Liver (tissue), 9 donors: ENCODE results near the gene PCDH9. TPM values are rescaled to one million over a fixed set of nuclear protein-coding genes. Genes with fewer than 3 reads are reported as not detected.

Experiments
- DNase-seq: peaks from one replicate; pipeline ENCODE4 v3.0.0-alpha.2; 2017; ENCODE audit warnings: low spot score
- H3K27ac ChIP-seq, 2 donors: one replicate each; pipeline ENCODE4 v1.7.0; 2013; ENCODE audit warnings: inconsistent platforms in 2 of 2, low read length in 2 of 2, control low read depth in 1 of 2, low read depth in 1 of 2, mild to moderate bottlenecking in 1 of 2
- H3K27me3 ChIP-seq, 4 donors: one replicate each; pipeline versions ENCODE4 v1.6.1 to v1.7.0; 2013; ENCODE audit warnings: low read length in 3 of 4, inconsistent platforms in 1 of 4, mild to moderate bottlenecking in 1 of 4, moderate library complexity in 1 of 4; ENCODE audit not compliant: control insufficient read depth in 4 of 4, insufficient read depth in 4 of 4
- H3K36me3 ChIP-seq, 4 donors: one replicate each; pipeline versions ENCODE4 v1.6.1 to v1.7.0; 2013; ENCODE audit warnings: low read length in 3 of 4, mild to moderate bottlenecking in 3 of 4, low read depth in 1 of 4, moderate library complexity in 1 of 4; ENCODE audit not compliant: control insufficient read depth in 4 of 4, insufficient read depth in 3 of 4
- H3K4me1 ChIP-seq, 4 donors: one replicate each; pipeline versions ENCODE4 v1.6.1 to v1.7.0; 2013; ENCODE audit warnings: low read length in 3 of 4, mild to moderate bottlenecking in 3 of 4, moderate library complexity in 1 of 4; ENCODE audit not compliant: control insufficient read depth in 4 of 4, insufficient read depth in 4 of 4
- H3K4me3 ChIP-seq, 3 donors: one replicate each; pipeline versions ENCODE4 v1.6.1 to v1.7.0; 2013; ENCODE audit warnings: low read length in 3 of 3, control low read depth in 1 of 3, low read depth in 1 of 3, mild to moderate bottlenecking in 1 of 3
- H3K9ac ChIP-seq, 2 donors: one replicate each; pipeline ENCODE4 v1.7.0; 2013; ENCODE audit warnings: low read length in 2 of 2, mild to moderate bottlenecking in 2 of 2, moderate library complexity in 2 of 2, control low read depth in 1 of 2, low read depth in 1 of 2
- H3K9me3 ChIP-seq, 4 donors: one replicate each; pipeline versions ENCODE4 v1.6.1 to v1.7.0; 2013; ENCODE audit warnings: low read length in 3 of 4; ENCODE audit not compliant: control insufficient read depth in 4 of 4
- ATF3 ChIP-seq: IDR thresholded peaks from 2 replicates; pipeline ENCODE4 v1.6.1; 2016; ENCODE audit warnings: antibody characterized with exemption
- EGR1 ChIP-seq, 2 donors: IDR thresholded peaks; 2 replicates each; pipeline ENCODE4 v1.6.1; 2016 to 2018; ENCODE audit warnings: antibody characterized with exemption in 2 of 2, low read depth in 2 of 2
- FOXA1 ChIP-seq: IDR thresholded peaks from 2 replicates; pipeline ENCODE4 v1.6.1; 2016; ENCODE audit warnings: antibody characterized with exemption
- FOXA2 ChIP-seq: IDR thresholded peaks from 2 replicates; pipeline ENCODE4 v1.6.1; 2016; ENCODE audit warnings: antibody characterized with exemption
- GABPA ChIP-seq, 2 donors: IDR thresholded peaks in 1 of 2; conservative IDR thresholded peaks in 1 of 2; 2 replicates each; pipeline ENCODE4 v1.6.1; 2016; ENCODE audit warnings: antibody characterized with exemption in 2 of 2, mild to moderate bottlenecking in 1 of 2, moderate library complexity in 1 of 2
- HNF4A ChIP-seq, 2 donors: conservative IDR thresholded peaks; 2 replicates each; pipeline ENCODE4 v1.6.1; 2016; ENCODE audit warnings: antibody characterized with exemption in 2 of 2, mild to moderate bottlenecking in 2 of 2
- HNF4G ChIP-seq: IDR thresholded peaks from 2 replicates; pipeline ENCODE4 v1.6.1; 2016; ENCODE audit warnings: antibody characterized with exemption
- JUND ChIP-seq, 2 donors: IDR thresholded peaks; 2 replicates each; pipeline ENCODE4 v1.6.1; 2016; ENCODE audit warnings: antibody characterized with exemption in 2 of 2
- MAX ChIP-seq: IDR thresholded peaks from 2 replicates; pipeline ENCODE4 v1.6.1; 2016; ENCODE audit warnings: antibody characterized with exemption
- NR2F2 ChIP-seq: IDR thresholded peaks from 2 replicates; pipeline ENCODE4 v1.6.1; 2016; ENCODE audit warnings: antibody characterized with exemption
- RAD21 ChIP-seq, 2 donors: IDR thresholded peaks; 2 replicates each; pipeline ENCODE4 v1.6.1; 2016; ENCODE audit warnings: antibody characterized with exemption in 2 of 2, mild to moderate bottlenecking in 2 of 2
- REST ChIP-seq: IDR thresholded peaks from 2 replicates; pipeline ENCODE4 v1.6.1; 2016; ENCODE audit warnings: antibody characterized with exemption, mild to moderate bottlenecking
- RXRA ChIP-seq, 2 donors: IDR thresholded peaks; 2 replicates each; pipeline ENCODE4 v1.6.1; 2017 to 2018; ENCODE audit warnings: antibody characterized with exemption in 2 of 2, mild to moderate bottlenecking in 1 of 2
- SP1 ChIP-seq: IDR thresholded peaks from 2 replicates; pipeline ENCODE4 v1.6.1; 2018; ENCODE audit warnings: antibody characterized with exemption, mild to moderate bottlenecking
- TAF1 ChIP-seq: conservative IDR thresholded peaks from 2 replicates; pipeline ENCODE4 v1.6.1; 2016; ENCODE audit warnings: antibody characterized with exemption, mild to moderate bottlenecking
- YY1 ChIP-seq: IDR thresholded peaks from 2 replicates; pipeline ENCODE4 v1.6.1; 2016; ENCODE audit warnings: antibody characterized with exemption, mild to moderate bottlenecking
- ZBTB33 ChIP-seq: IDR thresholded peaks from 2 replicates; pipeline ENCODE4 v1.6.1; 2016; ENCODE audit warnings: antibody characterized with exemption
- WGBS: extraction: QIAGEN DNeasy Blood & Tissue Kit; methylation state at CpG from one replicate; pipeline ENCODE4 v1.1.7; 2013; 5-methylcytosine and 5-hydroxymethylcytosine counted together
- polyA plus RNA-seq, 2 donors: library from polyadenylated mRNA; stranded (reverse) in 1 of 2; unstranded in 1 of 2; fragments of 200-250 nt in 1 of 2; fragments of >200 nt in 1 of 2; fragmentation: Nextera tagmentation in 1 of 2; extraction: Ambion mirVana in 1 of 2; gene quantifications; one replicate each; pipeline versions ENCODE4 v1.2.1 to v1.2.3, GENCODE V29; 2013 to 2015
- total RNA-seq, 2 donors: library from RNA; depleted of rRNA; stranded (reverse); fragments of >200 nt; gene quantifications; one replicate each; pipeline ENCODE4 v1.2.3, GENCODE V29; 2014
- TF ChIP-seq, protein P1 (sequence below): fragments of 150-350 bp; IDR thresholded peaks from 2 replicates; pipeline ENCODE4 v1.5.1; 2017; ENCODE audit warnings: improper control_type of control experiment, low read depth, low read length; ENCODE audit not compliant: missing input control
- donor health status: healthy.
- donor health status: healthy.
- donor health status: healthy.
- donor health status: healthy.
- donor health status: healthy.

PCDH9 gene
- total and polyA plus RNA-seq, 4 donors, result 0.90 to 4.0 (median 2.2) TPM

DNA sequence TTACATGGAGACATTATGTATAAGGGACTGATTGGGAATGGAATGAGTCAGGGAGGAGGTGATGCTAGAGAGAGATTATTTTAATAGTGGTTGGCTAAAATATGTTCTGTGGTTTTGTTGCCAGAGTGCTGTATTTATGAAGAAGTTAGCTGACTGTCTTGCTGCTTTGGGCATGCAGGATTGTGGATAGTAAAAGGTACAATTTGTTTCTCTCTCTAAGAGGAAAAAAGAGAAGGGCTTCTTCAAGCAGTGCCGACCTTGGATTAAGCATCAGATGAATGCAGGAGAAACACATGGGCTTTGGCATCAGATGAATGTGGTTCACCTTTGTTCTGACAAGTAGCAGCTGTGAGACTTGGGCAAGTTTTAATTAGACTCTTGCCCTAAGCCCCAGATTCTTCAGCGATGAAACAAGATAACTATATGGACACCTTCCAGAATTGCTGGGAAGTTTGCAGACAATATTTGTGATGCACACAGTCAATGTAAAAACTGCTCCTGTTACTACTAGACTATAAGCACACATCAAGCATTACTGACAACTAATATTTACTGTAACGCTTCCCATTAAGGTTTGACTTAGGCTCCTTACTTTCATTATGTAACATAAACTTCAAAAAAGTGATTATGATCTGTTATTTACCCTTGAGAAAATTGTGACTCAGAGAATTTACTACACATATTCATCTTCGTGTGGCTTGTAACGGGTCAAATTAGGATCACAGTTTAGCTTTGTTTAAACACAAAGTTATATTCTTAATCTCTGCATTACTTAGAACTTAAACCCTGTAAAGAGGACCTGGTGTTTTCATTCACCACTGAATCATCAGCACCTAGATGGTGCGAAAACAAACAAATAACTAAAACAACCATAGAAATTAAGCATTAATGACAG, 824.0 kb downstream of the PCDH9 start:
- Histone ChIP-seq H3K27me3 (peaks cover 0 to 2% (median 0%) of the 10 kb centered on the region in 4 donors), H3K9ac (no peak overlapping the region), H3K36me3 (no peaks in the 10 kb centered on the region), H3K9me3 (no peaks in the 10 kb centered on the region), H3K4me3 (no peak overlapping the region), H3K27ac (no peak overlapping the region), H3K4me1 (no peaks in the 10 kb centered on the region)
- 69% methylated on average over 6 of the region's 6 CpGs for WGBS
- DNase-seq, result no peak
- no peak for TF ChIP-seq FOXA1
- TF ChIP-seq REST, result no peak
- no peak for TF ChIP-seq FOXA2
- TF ChIP-seq JUND (IDR thresholded peaks at IDR 0.05), result no peak
- no peak for TF ChIP-seq MAX
- TF ChIP-seq RXRA (IDR thresholded peaks at IDR 0.05), result no peak
- no peak for TF ChIP-seq ATF3
- TF ChIP-seq RAD21 (IDR thresholded peaks at IDR 0.05), result no peak
- no peak for TF ChIP-seq NR2F2
- TF ChIP-seq YY1, result no peak
- TF ChIP-seq GABPA (IDR thresholded peaks at IDR 0.05 in 1 of 2, conservative IDR thresholded peaks at IDR 0.05 in 1 of 2), result no peak
- no peak for TF ChIP-seq TAF1
- TF ChIP-seq HNF4A (conservative IDR thresholded peaks at IDR 0.05), result no peak
- TF ChIP-seq, protein P1, sequence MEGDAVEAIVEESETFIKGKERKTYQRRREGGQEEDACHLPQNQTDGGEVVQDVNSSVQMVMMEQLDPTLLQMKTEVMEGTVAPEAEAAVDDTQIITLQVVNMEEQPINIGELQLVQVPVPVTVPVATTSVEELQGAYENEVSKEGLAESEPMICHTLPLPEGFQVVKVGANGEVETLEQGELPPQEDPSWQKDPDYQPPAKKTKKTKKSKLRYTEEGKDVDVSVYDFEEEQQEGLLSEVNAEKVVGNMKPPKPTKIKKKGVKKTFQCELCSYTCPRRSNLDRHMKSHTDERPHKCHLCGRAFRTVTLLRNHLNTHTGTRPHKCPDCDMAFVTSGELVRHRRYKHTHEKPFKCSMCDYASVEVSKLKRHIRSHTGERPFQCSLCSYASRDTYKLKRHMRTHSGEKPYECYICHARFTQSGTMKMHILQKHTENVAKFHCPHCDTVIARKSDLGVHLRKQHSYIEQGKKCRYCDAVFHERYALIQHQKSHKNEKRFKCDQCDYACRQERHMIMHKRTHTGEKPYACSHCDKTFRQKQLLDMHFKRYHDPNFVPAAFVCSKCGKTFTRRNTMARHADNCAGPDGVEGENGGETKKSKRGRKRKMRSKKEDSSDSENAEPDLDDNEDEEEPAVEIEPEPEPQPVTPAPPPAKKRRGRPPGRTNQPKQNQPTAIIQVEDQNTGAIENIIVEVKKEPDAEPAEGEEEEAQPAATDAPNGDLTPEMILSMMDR, result no peak
- TF ChIP-seq HNF4G, result no peak
- TF ChIP-seq EGR1 (IDR thresholded peaks at IDR 0.05; ENCODE audit: low read depth in 2 of 2), result no peak
- no peak for TF ChIP-seq ZBTB33
- TF ChIP-seq SP1, result no peak
